Tibial nerve (tissue), 4 donors: ENCODE data around the gene MED15. TPM values are rescaled to one million over a fixed set of nuclear protein-coding genes. Genes with fewer than 3 reads are reported as not detected.

Experiments
- DNase-seq, 2 donors: peaks; one replicate each; pipeline ENCODE4 v3.0.0-alpha.2; 2019; ENCODE audit warnings: low spot score in 2 of 2
- H3K27ac ChIP-seq, 4 donors: fragments of 200-600 bp; sonication (generic) in 3 of 4; one replicate each; pipeline ENCODE4 v1.5.1; 2017 to 2019; ENCODE audit warnings: mild to moderate bottlenecking in 1 of 4
- H3K27me3 ChIP-seq, 2 donors: fragments of 200-600 bp; sonication (generic) in 1 of 2; one replicate each; pipeline versions ENCODE4 v1.5.1 to v1.6.0; 2017 to 2019
- H3K36me3 ChIP-seq, 3 donors: fragments of 200-600 bp; sonication (generic); one replicate each; pipeline ENCODE4 v1.5.1; 2018 to 2019
- H3K4me1 ChIP-seq, 4 donors: fragments of 200-600 bp; sonication (generic) in 3 of 4; one replicate each; pipeline ENCODE4 v1.5.1; 2017 to 2019
- H3K4me3 ChIP-seq, 4 donors: fragments of 200-600 bp; sonication (generic) in 3 of 4; one replicate each; pipeline ENCODE4 v1.5.1; 2017 to 2019; ENCODE audit warnings: mild to moderate bottlenecking in 1 of 4, moderate library complexity in 1 of 4
- H3K9me3 ChIP-seq, 4 donors: fragments of 200-600 bp; sonication (generic) in 3 of 4; one replicate each; pipeline ENCODE4 v1.5.1; 2017 to 2019
- CTCF ChIP-seq, 5 experiments: fragments of 200-600 bp in 3 of 5; fragments of 450-650 bp in 2 of 5; sonication (generic) in 3 of 5; IDR thresholded peaks; one replicate each; pipeline ENCODE4 v1.5.1; 2016 to 2019; ENCODE audit warnings: antibody characterized with exemption in 5 of 5, mild to moderate bottlenecking in 3 of 5, moderate library complexity in 2 of 5
- EP300 ChIP-seq, 2 donors: sonication (generic); formaldehyde crosslinking; IDR thresholded peaks; one replicate each; pipeline ENCODE4 v1.6.1; 2017; ENCODE audit warnings: antibody characterized with exemption in 2 of 2, mild to moderate bottlenecking in 1 of 2
- POLR2A ChIP-seq, 2 donors: fragments of 450-650 bp; IDR thresholded peaks; one replicate each; pipeline ENCODE4 v1.6.1; 2017; ENCODE audit warnings: antibody characterized with exemption in 2 of 2, mild to moderate bottlenecking in 2 of 2, moderate library complexity in 2 of 2
- WGBS, 2 donors: methylation state at CpG; one replicate each; pipeline ENCODE4 v1.1.5; 2018; 5-methylcytosine and 5-hydroxymethylcytosine counted together
- total RNA-seq, 4 donors: library from RNA; depleted of rRNA; stranded (reverse); fragments of >200 nt; gene quantifications; one replicate each; pipeline ENCODE4 v1.1.0, GENCODE V29; 2016

The MED15 gene
- total RNA-seq, 4 donors from 2014 or later = 49.2 to 147 (median 102) TPM

DNA sequence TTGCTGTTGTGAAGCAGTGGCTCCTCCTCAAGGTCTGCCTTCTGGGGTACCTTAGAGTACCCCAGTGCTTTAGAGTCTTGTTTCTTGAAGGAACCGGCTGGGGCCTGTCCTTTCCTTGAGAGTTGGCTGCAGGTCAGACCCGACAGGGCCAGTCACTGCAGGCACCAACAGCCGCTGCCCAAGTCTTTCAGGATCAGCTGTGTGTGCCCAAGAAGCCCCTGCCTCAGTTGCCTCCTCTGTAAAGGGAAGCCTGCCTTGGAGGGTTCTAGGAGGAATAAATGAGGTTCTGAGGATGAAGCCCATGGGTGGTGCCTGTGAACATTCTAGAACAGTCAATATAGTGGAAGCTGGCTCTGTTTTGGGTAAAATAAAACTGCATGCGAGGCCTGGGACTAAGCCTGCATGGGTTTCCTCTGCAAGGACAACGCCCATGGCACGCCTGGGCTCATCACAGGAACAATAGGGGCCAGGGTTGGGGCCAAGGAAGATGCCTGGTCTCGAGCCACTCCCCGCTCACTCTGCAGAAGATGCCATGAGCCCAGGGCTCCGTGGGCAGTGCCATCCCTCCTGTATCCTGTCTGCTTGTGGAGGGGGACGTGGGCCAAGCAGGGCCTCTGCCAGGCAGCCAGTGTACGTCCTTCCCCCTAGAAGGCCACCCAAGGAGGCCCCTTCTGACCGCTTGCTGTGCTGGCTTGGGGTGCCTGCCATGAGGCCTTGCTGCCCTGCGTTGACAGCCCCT, 81.6 kb downstream of the MED15 start:
- DNase-seq = no peak
- H3K4me1 ChIP-seq = no peaks in the 10 kb centered on the region
- no peak overlapping the region for H3K27ac ChIP-seq
- no peak overlapping the region for H3K4me3 ChIP-seq
- H3K36me3 ChIP-seq = peaks cover 2 to 42% (median 28%) of the 10 kb centered on the region in 3 donors
- TF ChIP-seq EP300 (IDR thresholded peaks at IDR 0.05) (no peak), CTCF (IDR thresholded peaks at IDR 0.05) (no peak), POLR2A (IDR thresholded peaks at IDR 0.05) (no peak)
- WGBS, 2 donors = 65 to 70% methylated on average over 11 to 13 of the region's 13 CpGs
- no peaks in the 10 kb centered on the region for H3K9me3 ChIP-seq
- H3K27me3 ChIP-seq = no peaks in the 10 kb centered on the region

DNA sequence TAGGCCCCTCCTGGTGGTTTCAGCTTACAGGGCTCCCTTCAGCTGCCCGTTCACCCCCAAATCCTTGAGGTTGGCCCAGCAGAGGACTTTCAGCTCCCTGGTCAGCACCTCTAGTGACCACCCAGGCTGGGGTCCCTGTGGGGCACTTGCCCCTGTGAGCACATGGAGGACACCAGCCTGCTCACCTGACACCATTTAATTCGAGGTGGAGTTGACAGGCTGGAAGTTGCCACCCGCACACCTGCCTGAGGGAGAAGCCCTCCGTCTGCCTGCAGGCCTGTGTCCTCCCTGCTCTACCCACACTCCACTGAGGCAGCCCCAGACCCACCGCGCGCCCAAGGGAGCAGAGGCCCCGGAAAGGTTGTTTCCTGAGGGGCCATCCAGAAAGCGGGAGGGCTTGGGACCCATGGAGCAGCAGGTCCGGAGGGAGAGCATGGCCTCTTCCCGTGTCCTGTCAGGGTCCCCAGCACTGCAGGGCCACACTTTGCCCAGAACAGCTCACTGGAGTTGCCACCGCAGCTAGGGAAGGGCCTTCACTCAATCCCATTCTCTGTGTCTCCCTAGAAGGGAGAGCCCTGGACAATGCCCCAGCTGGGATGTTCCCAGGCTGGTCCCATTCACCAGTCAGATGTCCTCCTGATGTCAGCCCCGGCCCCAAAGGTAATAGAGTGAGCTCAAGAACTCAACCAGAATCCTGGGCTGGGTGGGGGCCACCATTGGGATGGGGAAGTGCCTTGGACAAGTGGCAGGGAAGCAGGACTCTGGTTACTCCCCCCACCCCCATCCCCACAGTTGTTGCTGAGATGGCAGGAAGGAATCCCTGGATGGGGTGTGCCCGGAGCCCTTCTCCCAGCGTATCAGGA, 82.4 kb downstream of the MED15 start:
- no peak overlapping the region for H3K27ac ChIP-seq
- H3K4me1 ChIP-seq = no peaks in the 10 kb centered on the region
- no peak overlapping the region for H3K4me3 ChIP-seq
- TF ChIP-seq POLR2A (IDR thresholded peaks at IDR 0.05) (no peak), CTCF (IDR thresholded peaks at IDR 0.05) (no peak), EP300 (IDR thresholded peaks at IDR 0.05) (no peak)
- 73 to 74% methylated on average over 13 to 14 of the region's 15 CpGs for WGBS, 2 donors
- no peaks in the 10 kb centered on the region for H3K27me3 ChIP-seq
- H3K36me3 ChIP-seq = peaks cover 2 to 34% (median 21%) of the 10 kb centered on the region in 3 donors
- no peak for DNase-seq
- no peaks in the 10 kb centered on the region for H3K9me3 ChIP-seq

DNA sequence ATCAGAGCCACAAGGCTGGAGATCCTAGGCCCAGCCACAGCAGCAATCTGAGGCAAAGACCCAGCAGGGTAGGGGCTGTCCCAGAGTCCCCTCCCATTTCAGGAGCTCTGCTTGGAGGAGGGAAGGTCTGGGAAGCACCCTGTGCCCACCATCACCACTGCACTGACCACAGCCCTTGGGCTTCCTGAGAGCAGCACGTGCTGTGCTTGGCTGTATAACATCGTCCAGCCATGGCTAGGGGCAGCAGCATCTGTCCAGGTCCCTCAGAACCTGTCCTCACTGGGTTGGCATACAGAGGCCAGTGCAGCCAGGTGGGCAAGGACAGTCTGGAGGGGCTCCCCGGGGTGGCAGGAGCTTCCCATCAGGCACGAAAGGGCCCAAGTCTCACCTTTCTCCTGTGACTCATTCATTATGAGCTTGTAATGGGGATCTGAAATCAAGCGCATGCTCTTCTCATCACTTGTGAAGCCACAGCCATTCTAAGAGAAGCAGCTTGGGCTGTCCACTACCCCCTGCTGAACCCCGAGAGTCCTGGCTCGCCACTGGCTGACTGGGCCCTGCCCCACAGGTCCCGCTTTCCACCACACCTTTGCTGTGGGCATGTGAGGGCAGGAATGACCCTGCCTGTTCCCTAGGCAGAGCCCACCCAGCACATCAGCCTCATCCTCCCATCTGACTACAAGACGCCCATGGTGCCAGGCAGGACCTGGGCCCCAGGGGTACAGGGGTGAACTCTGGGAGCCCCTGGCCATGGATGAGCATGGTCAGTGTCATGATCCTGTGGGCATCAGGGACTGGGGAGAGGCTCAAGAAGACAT, 83.3 kb downstream of the MED15 start:
- H3K27ac ChIP-seq = no peak overlapping the region
- peaks cover 0 to 25% (median 12%) of the 10 kb centered on the region in 3 donors for H3K36me3 ChIP-seq
- TF ChIP-seq CTCF (IDR thresholded peaks at IDR 0.05) (no peak), POLR2A (IDR thresholded peaks at IDR 0.05) (no peak), EP300 (IDR thresholded peaks at IDR 0.05) (no peak)
- no peak for DNase-seq
- no peak overlapping the region for H3K4me3 ChIP-seq
- no peaks in the 10 kb centered on the region for H3K9me3 ChIP-seq
- no peaks in the 10 kb centered on the region for H3K27me3 ChIP-seq
- no peaks in the 10 kb centered on the region for H3K4me1 ChIP-seq
- 82 to 90% methylated on average over 7 to 8 of the region's 9 CpGs for WGBS, 2 donors

DNA sequence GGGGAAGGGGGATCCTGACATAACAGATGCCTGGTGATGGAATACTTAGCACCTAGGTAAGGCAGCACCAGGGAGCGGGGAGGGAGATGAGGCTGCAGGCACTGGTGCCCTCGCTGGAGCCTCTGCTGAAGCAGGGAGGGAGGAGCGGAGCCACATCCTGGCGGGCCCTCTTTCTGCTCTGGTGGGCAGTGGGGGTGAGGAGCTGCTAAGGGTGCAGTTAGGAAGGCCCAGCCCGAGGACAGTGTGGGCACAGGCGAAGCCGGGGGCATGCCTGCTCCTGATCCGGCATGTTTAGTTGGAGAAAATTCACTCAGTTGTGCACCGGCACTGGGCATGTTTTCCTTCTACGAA, 83.9 kb downstream of the MED15 start:
- TF ChIP-seq CTCF (IDR thresholded peaks at IDR 0.05) (no peak), POLR2A (IDR thresholded peaks at IDR 0.05) (no peak), EP300 (IDR thresholded peaks at IDR 0.05) (no peak)

More for the DNA sequence above, 83.9 kb downstream of the MED15 start:
- Histone ChIP-seq H3K36me3 (peaks cover 0 to 19% (median 8%) of the 10 kb centered on the region in 3 donors), H3K27me3 (no peaks in the 10 kb centered on the region), H3K4me3 (no peak overlapping the region), H3K27ac (no peak overlapping the region), H3K9me3 (no peaks in the 10 kb centered on the region), H3K4me1 (no peaks in the 10 kb centered on the region)
- WGBS, 2 donors = 83 to 86% methylated on average over 10 of the region's 10 CpGs
- DNase-seq = no peak
